PFSK-1 (cell line): ENCODE measurements around the gene MYO1D.

Source experiments
- POLR2AphosphoS5 ChIP-seq: IDR thresholded peaks from 2 replicates; pipeline ENCODE4 v1.6.1; 2012; ENCODE audit warnings: low read depth, mild to moderate bottlenecking, control low read depth, low read length, moderate library complexity
- TF ChIP-seq, protein P1 (sequence below), 2 experiments: IDR thresholded peaks; 2 replicates each; pipeline versions ENCODE4 v1.6.1 to v1.8.0; 2011 to 2012; ENCODE audit warnings: low read depth in 2 of 2, low read length in 2 of 2, control low read depth in 1 of 2, inconsistent platforms in 1 of 2, mild to moderate bottlenecking in 1 of 2, moderate library complexity in 1 of 2; ENCODE audit not compliant: insufficient read depth in 1 of 2

DNA sequence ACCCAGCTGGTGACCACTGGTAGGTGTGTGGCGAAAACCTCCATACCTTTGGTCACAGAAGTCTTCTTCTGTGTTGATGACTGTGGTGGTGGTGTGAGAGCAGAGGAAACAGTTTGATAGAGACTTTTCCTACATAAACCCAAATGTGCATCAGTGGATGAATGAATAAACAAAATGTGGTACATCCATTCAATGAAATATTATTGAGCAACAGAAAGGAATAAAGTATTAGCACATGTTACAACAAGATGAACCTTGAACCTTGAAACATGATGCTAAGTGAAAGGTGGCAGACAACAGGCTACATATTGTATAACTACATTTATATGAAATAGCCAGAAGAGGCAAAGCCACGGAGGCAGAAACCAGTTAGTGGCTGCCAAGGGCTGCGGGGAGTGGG is 374.9 kb downstream of the MYO1D start:
- TF ChIP-seq, protein P1, sequence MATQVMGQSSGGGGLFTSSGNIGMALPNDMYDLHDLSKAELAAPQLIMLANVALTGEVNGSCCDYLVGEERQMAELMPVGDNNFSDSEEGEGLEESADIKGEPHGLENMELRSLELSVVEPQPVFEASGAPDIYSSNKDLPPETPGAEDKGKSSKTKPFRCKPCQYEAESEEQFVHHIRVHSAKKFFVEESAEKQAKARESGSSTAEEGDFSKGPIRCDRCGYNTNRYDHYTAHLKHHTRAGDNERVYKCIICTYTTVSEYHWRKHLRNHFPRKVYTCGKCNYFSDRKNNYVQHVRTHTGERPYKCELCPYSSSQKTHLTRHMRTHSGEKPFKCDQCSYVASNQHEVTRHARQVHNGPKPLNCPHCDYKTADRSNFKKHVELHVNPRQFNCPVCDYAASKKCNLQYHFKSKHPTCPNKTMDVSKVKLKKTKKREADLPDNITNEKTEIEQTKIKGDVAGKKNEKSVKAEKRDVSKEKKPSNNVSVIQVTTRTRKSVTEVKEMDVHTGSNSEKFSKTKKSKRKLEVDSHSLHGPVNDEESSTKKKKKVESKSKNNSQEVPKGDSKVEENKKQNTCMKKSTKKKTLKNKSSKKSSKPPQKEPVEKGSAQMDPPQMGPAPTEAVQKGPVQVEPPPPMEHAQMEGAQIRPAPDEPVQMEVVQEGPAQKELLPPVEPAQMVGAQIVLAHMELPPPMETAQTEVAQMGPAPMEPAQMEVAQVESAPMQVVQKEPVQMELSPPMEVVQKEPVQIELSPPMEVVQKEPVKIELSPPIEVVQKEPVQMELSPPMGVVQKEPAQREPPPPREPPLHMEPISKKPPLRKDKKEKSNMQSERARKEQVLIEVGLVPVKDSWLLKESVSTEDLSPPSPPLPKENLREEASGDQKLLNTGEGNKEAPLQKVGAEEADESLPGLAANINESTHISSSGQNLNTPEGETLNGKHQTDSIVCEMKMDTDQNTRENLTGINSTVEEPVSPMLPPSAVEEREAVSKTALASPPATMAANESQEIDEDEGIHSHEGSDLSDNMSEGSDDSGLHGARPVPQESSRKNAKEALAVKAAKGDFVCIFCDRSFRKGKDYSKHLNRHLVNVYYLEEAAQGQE (IDR thresholded peaks at IDR 0.05; ENCODE audit: insufficient read depth in 1 of 2, low read depth in 2 of 2, low read length in 2 of 2): no peak
- no peak for TF ChIP-seq POLR2AphosphoS5
